OCI-LY1 (cell line): Measurements from ENCODE around the gene ZFP42.

Experiments
- H2AFZ ChIP-seq: fragments of 200-600 bp; sonication (generic), shearing (Covaris generic); 2 replicates; pipeline ENCODE4 v1.6.0; 2014; ENCODE audit warnings: antibody characterized with exemption, mild to moderate bottlenecking, low read length
- H3F3A ChIP-seq: fragments of 200-600 bp; sonication (generic), shearing (Covaris generic); 2 replicates; pipeline ENCODE4 v1.6.0; 2014; ENCODE audit warnings: mild to moderate bottlenecking, antibody characterized with exemption, low read length, moderate library complexity; ENCODE audit not compliant: insufficient read depth
- H3K27ac ChIP-seq: fragments of 200-600 bp; sonication (generic); 2 replicates; pipeline ENCODE4 v1.5.1; 2014; ENCODE audit warnings: low read length, mixed run types, mild to moderate bottlenecking, low read depth; ENCODE audit not compliant: poor library complexity, severe bottlenecking
- H3K27me3 ChIP-seq: fragments of 200-600 bp; sonication (generic); 2 replicates; pipeline ENCODE4 v1.6.0; 2014; ENCODE audit warnings: antibody characterized with exemption, mild to moderate bottlenecking, low read length, moderate library complexity; ENCODE audit not compliant: insufficient read depth
- H3K36me3 ChIP-seq: fragments of 200-600 bp; sonication (generic); 2 replicates; pipeline ENCODE4 v1.6.1; 2014; ENCODE audit warnings: mild to moderate bottlenecking, antibody characterized with exemption, low read length, moderate library complexity, mixed read lengths; ENCODE audit not compliant: insufficient read depth
- H3K4me1 ChIP-seq: fragments of 200-600 bp; sonication (generic); 2 replicates; pipeline ENCODE4 v1.5.1; 2014; ENCODE audit warnings: mild to moderate bottlenecking, low read length, moderate library complexity; ENCODE audit not compliant: insufficient read depth, severe bottlenecking
- H3K4me2 ChIP-seq: fragments of 200-600 bp; sonication (generic), shearing (Covaris generic); 2 replicates; pipeline ENCODE4 v1.6.1; 2014; ENCODE audit warnings: low read length
- H3K4me3 ChIP-seq: fragments of 200-600 bp; sonication (generic); 2 replicates; pipeline ENCODE4 v1.5.1; 2014; ENCODE audit warnings: low read length, low read depth, mild to moderate bottlenecking, mixed read lengths; ENCODE audit not compliant: poor library complexity, severe bottlenecking
- H3K79me2 ChIP-seq: fragments of 200-600 bp; shearing (Covaris generic); 2 replicates; pipeline ENCODE4 v1.6.1; 2016; ENCODE audit warnings: mixed run types, low read length, mixed read lengths; ENCODE audit not compliant: insufficient read depth
- H3K9ac ChIP-seq: fragments of 200-600 bp; sonication (generic), shearing (Covaris generic); 2 replicates; pipeline ENCODE4 v1.6.1; 2014; ENCODE audit warnings: mild to moderate bottlenecking, low read length, mixed read lengths
- H3K9me2 ChIP-seq: fragments of 200-600 bp; sonication (generic), shearing (Covaris generic); 2 replicates; pipeline ENCODE4 v1.6.1; 2014; ENCODE audit warnings: low read depth, mild to moderate bottlenecking, low read length, mixed read lengths
- H3K9me3 ChIP-seq: fragments of 200-600 bp; shearing (Covaris generic); 2 replicates; pipeline ENCODE4 v1.6.1; 2014; ENCODE audit warnings: low read length, mixed read lengths
- H4K20me1 ChIP-seq: fragments of 200-600 bp; sonication (generic), shearing (Covaris generic); 2 replicates; pipeline ENCODE4 v1.6.0; 2016; ENCODE audit warnings: mild to moderate bottlenecking, low read length; ENCODE audit not compliant: insufficient read depth
- EZH2 ChIP-seq: fragments of 200-600 bp; sonication (generic), shearing (Covaris generic); IDR thresholded peaks from 2 replicates; pipeline ENCODE4 v1.8.0; 2017; ENCODE audit warnings: borderline replicate concordance, mixed run types, mild to moderate bottlenecking, antibody characterized with exemption, low read length, moderate library complexity, mixed read lengths
- TF ChIP-seq, protein P1 (sequence below): fragments of 200-600 bp; sonication (generic), shearing (Covaris generic); IDR thresholded peaks from 2 replicates; pipeline ENCODE4 v1.5.1; 2017; ENCODE audit warnings: mild to moderate bottlenecking, antibody characterized with exemption, low read length, moderate library complexity, mixed read lengths

The ZFP42 gene

DNA sequence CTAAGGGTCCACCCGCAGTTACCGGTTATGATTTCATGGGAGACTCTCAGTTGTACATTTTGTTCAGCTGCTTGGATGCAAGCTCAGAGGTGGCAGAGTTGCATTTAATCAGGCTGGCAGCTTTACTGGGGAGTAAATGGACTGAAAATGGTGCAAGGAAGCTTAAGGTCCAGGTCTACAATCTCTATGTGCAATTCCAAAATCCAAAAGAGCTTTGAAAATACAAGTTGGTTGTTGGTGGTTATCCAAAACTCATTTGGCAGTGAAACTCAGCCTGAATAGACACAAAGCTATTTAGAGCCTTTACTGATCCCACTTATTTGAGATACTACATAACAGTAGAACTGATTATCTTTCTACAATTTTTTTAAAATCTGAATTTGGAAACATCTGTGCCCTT lies 11.8 kb upstream of the ZFP42 start:
- Histone ChIP-seq H4K20me1 (no peaks in the 10 kb centered on the region), H3K79me2 (no peaks in the 10 kb centered on the region), H3F3A (no peaks in the 10 kb centered on the region), H3K4me3 (no peak overlapping the region), H3K36me3 (no peaks in the 10 kb centered on the region), H3K9ac (no peak overlapping the region), H3K27me3 (no peaks in the 10 kb centered on the region), H2AFZ (no peak overlapping the region), H3K27ac (no peak overlapping the region), H3K9me2 (no peaks in the 10 kb centered on the region), H3K4me2 (no peak overlapping the region), H3K4me1 (no peaks in the 10 kb centered on the region), H3K9me3 (no peaks in the 10 kb centered on the region)
- TF ChIP-seq, protein P1, sequence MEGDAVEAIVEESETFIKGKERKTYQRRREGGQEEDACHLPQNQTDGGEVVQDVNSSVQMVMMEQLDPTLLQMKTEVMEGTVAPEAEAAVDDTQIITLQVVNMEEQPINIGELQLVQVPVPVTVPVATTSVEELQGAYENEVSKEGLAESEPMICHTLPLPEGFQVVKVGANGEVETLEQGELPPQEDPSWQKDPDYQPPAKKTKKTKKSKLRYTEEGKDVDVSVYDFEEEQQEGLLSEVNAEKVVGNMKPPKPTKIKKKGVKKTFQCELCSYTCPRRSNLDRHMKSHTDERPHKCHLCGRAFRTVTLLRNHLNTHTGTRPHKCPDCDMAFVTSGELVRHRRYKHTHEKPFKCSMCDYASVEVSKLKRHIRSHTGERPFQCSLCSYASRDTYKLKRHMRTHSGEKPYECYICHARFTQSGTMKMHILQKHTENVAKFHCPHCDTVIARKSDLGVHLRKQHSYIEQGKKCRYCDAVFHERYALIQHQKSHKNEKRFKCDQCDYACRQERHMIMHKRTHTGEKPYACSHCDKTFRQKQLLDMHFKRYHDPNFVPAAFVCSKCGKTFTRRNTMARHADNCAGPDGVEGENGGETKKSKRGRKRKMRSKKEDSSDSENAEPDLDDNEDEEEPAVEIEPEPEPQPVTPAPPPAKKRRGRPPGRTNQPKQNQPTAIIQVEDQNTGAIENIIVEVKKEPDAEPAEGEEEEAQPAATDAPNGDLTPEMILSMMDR: no peak
- TF ChIP-seq EZH2: no peak

DNA sequence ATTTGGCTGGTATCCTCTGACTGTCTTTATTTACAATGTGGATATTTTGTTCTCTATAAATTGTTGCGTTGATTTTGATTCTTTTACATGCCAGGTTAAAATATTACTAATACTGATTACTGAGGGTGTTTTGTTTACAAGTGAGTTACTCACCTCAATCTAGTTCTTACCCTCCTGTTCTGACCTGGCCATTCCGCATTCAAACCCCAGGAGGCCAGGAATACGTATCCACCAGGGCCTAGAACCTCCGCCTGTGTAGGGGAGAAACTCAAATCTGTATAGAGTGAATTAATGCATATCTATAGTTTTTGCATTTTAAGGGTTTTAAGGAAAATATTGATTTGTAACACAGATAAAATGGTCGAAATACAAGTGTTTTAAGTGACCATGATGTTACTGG lies 2.6 kb upstream of the ZFP42 start:
- no peak overlapping the region for H2AFZ ChIP-seq
- H3K4me1 ChIP-seq: no peaks in the 10 kb centered on the region
- H3K79me2 ChIP-seq: no peaks in the 10 kb centered on the region
- H3F3A ChIP-seq: no peaks in the 10 kb centered on the region
- no peaks in the 10 kb centered on the region for H4K20me1 ChIP-seq
- H3K27ac ChIP-seq: no peak overlapping the region
- no peaks in the 10 kb centered on the region for H3K9me2 ChIP-seq
- H3K4me2 ChIP-seq: no peak overlapping the region
- H3K9me3 ChIP-seq: no peaks in the 10 kb centered on the region
- H3K4me3 ChIP-seq: no peak overlapping the region
- no peaks in the 10 kb centered on the region for H3K36me3 ChIP-seq
- no peaks in the 10 kb centered on the region; the same call in 1 of the 2 replicates for H3K27me3 ChIP-seq
- no peak overlapping the region for H3K9ac ChIP-seq
- TF ChIP-seq, protein P1: no peak
- TF ChIP-seq EZH2: no peak

DNA sequence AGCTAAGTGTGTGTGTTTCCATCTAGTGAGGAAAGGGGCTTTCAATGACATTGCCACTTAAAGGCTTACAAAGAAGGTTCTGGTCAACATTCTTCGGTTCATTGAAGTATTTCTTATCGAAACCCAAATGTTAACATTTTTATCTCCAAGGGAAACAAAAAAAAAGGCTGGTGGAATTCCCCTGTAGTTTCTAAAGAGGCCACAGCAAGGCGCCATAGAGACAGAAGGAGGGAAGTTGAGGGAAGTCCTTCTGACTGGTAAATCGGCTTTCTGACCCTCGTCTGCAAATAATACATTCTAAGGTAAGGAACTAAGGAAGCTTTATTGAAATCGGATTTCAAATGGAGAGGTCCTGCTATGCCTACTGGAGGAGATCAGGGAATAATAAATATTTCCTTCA lies 1.7 kb upstream of the ZFP42 start:
- no peaks in the 10 kb centered on the region for H3K9me3 ChIP-seq
- no peaks in the 10 kb centered on the region for H3K79me2 ChIP-seq
- no peak overlapping the region for H2AFZ ChIP-seq
- no peak overlapping the region for H3K4me2 ChIP-seq
- H4K20me1 ChIP-seq: no peaks in the 10 kb centered on the region
- no peak for TF ChIP-seq EZH2
- TF ChIP-seq, protein P1: peak; percentile 50
- H3K27ac ChIP-seq: no peak overlapping the region
- H3K36me3 ChIP-seq: no peaks in the 10 kb centered on the region
- no peak overlapping the region for H3K4me3 ChIP-seq
- H3K9ac ChIP-seq: no peak overlapping the region
- H3K4me1 ChIP-seq: no peaks in the 10 kb centered on the region
- H3F3A ChIP-seq: no peaks in the 10 kb centered on the region
- no peaks in the 10 kb centered on the region for H3K9me2 ChIP-seq
- no peaks in the 10 kb centered on the region; the same call in 1 of the 2 replicates for H3K27me3 ChIP-seq
